HepG2 (cell line): ENCODE data around the gene PUS1. TPM values are rescaled to one million over a fixed set of nuclear protein-coding genes. Genes with fewer than 3 reads are reported as not detected.

Experiments used
- ATAC-seq: fragments of 200-7000 bp; cut with Tn5 transposase; 3 replicates; pipeline ENCODE4 v1.9.1; 2020; ENCODE audit warnings: mild to moderate bottlenecking, moderate library complexity
- BruUV-seq: library from RNA; stranded (reverse); fragments of 400-500 nt; replicated peaks from 2 replicates; lab custom pipeline; 2021; lab: Mats Ljungman, UMichigan
- CTCF ChIA-PET: fragments of 300-600 bp; formaldehyde crosslinking; extraction: SDS; loops from one replicate; lab custom pipeline; 2021; ENCODE audit warnings: low total read pairs, inconsistent platforms, low intra/inter-chr PET ratio; lab: Yijun Ruan, JAX
- POLR2A ChIA-PET: fragments of 350-600 bp; sonication (Branson Sonifier 250); formaldehyde crosslinking; loops from one replicate; lab custom pipeline; 2020; ENCODE audit warnings: antibody characterized with exemption, inconsistent platforms; lab: Yijun Ruan, JAX
- DNase-seq: peaks from one replicate; pipeline ENCODE4 v3.0.0-alpha.2; 2015; ENCODE audit warnings: low spot score
- FAIRE-seq: peaks from 3 replicates; lab custom pipeline; 2011; peaks lifted over from hg19 to GRCh38; lab: Jason Lieb, UNC
- H2AFZ ChIP-seq: one replicate; pipeline ENCODE4 v1.6.1; 2011; ENCODE audit warnings: low read length, inconsistent platforms
- H3K27ac ChIP-seq: fragments of 300-600 bp; 3 replicates; pipeline ENCODE4 v1.8.0; 2011; ENCODE audit warnings: mixed run types, mild to moderate bottlenecking, mixed read lengths, low read length, inconsistent platforms; ENCODE audit not compliant: insufficient read depth; ENCODE audit errors: extremely low read length
- H3K27me3 ChIP-seq, 2 experiments: fragments of 200-600 bp in 1 of 2; 2 replicates in 1 of 2; 3 replicates in 1 of 2; pipeline versions ENCODE4 v1.6.0 to v1.8.0; 2011; ENCODE audit warnings: low read length in 2 of 2, mild to moderate bottlenecking in 2 of 2, moderate library complexity in 2 of 2, inconsistent platforms in 1 of 2; ENCODE audit not compliant: insufficient read depth in 2 of 2, control insufficient read depth in 1 of 2
- H3K36me3 ChIP-seq, 2 experiments: fragments of 200-600 bp in 1 of 2; replicated peaks in 1 of 2; 2 replicates in 1 of 2; 3 replicates in 1 of 2; pipeline versions ENCODE4 v1.5.1 to v1.8.0; 2011; ENCODE audit warnings: low read length in 2 of 2, inconsistent platforms in 1 of 2; ENCODE audit not compliant: insufficient read depth in 2 of 2, control insufficient read depth in 1 of 2
- H3K4me1 ChIP-seq: 2 replicates; pipeline ENCODE4 v1.5.1; 2012; ENCODE audit warnings: low read length, inconsistent platforms; ENCODE audit not compliant: insufficient read depth
- H3K4me2 ChIP-seq: 2 replicates; pipeline ENCODE4 v1.6.0; 2011; ENCODE audit warnings: low read depth, low read length, inconsistent platforms
- H3K4me3 ChIP-seq, 3 experiments: fragments of 200-600 bp in 1 of 3; sonication (generic), shearing (Covaris generic) in 1 of 3; replicated peaks in 1 of 3; 2 replicates each; pipeline ENCODE4 v1.5.1; 2011 to 2016; ENCODE audit warnings: low read length in 3 of 3, inconsistent platforms in 2 of 3, low read depth in 2 of 3, mild to moderate bottlenecking in 2 of 3, control low read depth in 1 of 3, mixed read lengths in 1 of 3; ENCODE audit not compliant: insufficient read depth in 1 of 3
- H3K79me2 ChIP-seq: one replicate; pipeline ENCODE4 v1.6.1; 2011; ENCODE audit warnings: low read length, inconsistent platforms; ENCODE audit not compliant: insufficient read depth
- H3K9ac ChIP-seq: 2 replicates; pipeline ENCODE4 v1.6.0; 2011; ENCODE audit warnings: mild to moderate bottlenecking, low read depth, low read length, inconsistent platforms; ENCODE audit not compliant: insufficient read depth
- H3K9me3 ChIP-seq: 2 replicates; pipeline ENCODE4 v1.5.1; 2012; ENCODE audit warnings: mild to moderate bottlenecking, low read length
- H4K20me1 ChIP-seq: 2 replicates; pipeline ENCODE4 v1.6.0; 2011; ENCODE audit warnings: inconsistent platforms, mild to moderate bottlenecking, low read length, moderate library complexity; ENCODE audit not compliant: insufficient read depth
- AGO2 ChIP-seq: fragments of 200-400 bp; formaldehyde crosslinking; optimal IDR thresholded peaks from 2 replicates; pipeline ENCODE3; 2017; ENCODE audit warnings: mild to moderate bottlenecking, low read depth, low read length, moderate library complexity
- NKX3-1 ChIP-seq: sonication (generic); formaldehyde crosslinking; IDR thresholded peaks from 2 replicates; pipeline ENCODE4 v1.5.0; 2020; ENCODE audit warnings: missing genetic modification reagents
- RBM22 ChIP-seq: fragments of 200-400 bp; formaldehyde crosslinking; optimal IDR thresholded peaks from 2 replicates; pipeline ENCODE3; 2017; ENCODE audit warnings: mild to moderate bottlenecking, low read length, moderate library complexity
- YEATS2 ChIP-seq: sonication (generic); formaldehyde crosslinking; IDR thresholded peaks from 2 replicates; pipeline ENCODE4 v1.4.0; 2020; ENCODE audit warnings: missing genetic modification reagents, borderline replicate concordance
- WGBS: methylation state at CpG from one replicate; pipeline ENCODE4 v1.1.6; 2017; ENCODE audit warnings: low lambda C conversion rate; 5-methylcytosine and 5-hydroxymethylcytosine counted together
- in situ Hi-C: cut with HindIII; loops from 2 replicates; pipeline ENCODE4 v1.10.0; 2017; ENCODE audit warnings: low pct_unique_long_range_greater_than_20kb; ENCODE audit not compliant: extremely low pct_ligation_motif_present
- intact Hi-C: fragments of 100-400 bp; cut with micrococcal nuclease; formaldehyde crosslinking; loops from one replicate; pipeline ENCODE4 v1.10.0; 2022; ENCODE audit not compliant: unreplicated experiment
- polyA plus RNA-seq, 8 experiments: library from polyadenylated mRNA; depleted of rRNA in 3 of 8; stranded (reverse) in 7 of 8; unstranded in 1 of 8; fragments of >200 nt; fragmentation: Illumina TruSeq in 4 of 8; extraction: Trizol in 4 of 8; gene quantifications; 2 replicates each; pipeline versions ENCODE4 v1.2.1 to v1.2.3, GENCODE V29; 2011 to 2016; ENCODE audit warnings: low read depth in 4 of 8, missing spikeins in 1 of 8, mixed read lengths in 1 of 8; ENCODE audit not compliant: insufficient read depth in 1 of 8
- total RNA-seq, 5 experiments: library from RNA; depleted of rRNA; stranded (reverse); fragments of >200 nt; fragmentation: Illumina TruSeq; extraction: Trizol; gene quantifications; 2 replicates each; pipeline ENCODE4 v1.2.3, GENCODE V29; 2016; ENCODE audit warnings: low read depth in 1 of 5
- TF ChIP-seq, protein P1 (sequence below): IDR thresholded peaks from 2 replicates; pipeline ENCODE4 v1.6.1; 2012; ENCODE audit warnings: inconsistent platforms
- TF ChIP-seq, protein P2 (sequence below): sonication (generic); formaldehyde crosslinking; IDR thresholded peaks from 2 replicates; pipeline ENCODE4 v1.4.0; 2020; ENCODE audit warnings: missing genetic modification reagents

Gene PUS1
- total and polyA plus RNA-seq, 2 of the 13 experiments (the other 11 are each of a cell fraction or from before 2014, with no cell fraction given): 19.2 to 24.7 TPM

DNA sequence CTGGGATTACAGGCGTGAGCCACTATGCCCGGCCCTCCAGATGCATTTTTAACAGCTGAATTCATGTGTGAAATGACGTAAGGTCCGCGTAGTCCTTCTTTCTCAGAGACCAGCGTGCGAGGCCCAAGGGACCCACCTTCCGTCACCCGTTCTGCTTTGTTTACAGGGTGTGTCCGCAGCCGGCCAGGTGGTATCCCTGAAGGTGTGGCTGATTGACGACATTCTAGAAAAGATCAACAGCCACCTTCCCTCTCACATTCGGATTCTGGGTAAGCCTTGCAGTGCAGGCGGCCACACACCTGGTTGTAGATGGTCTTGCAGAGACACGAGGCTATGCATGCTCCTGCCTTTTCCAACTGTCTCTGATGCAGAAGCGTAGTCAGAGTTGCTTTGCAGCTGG lies 9.9 kb downstream of the PUS1 start:
- in situ Hi-C loops (no loop called here), intact Hi-C loops (no loop called here)
- no TSS peak for BruUV-seq
- DNase-seq: no peak
- no peak for FAIRE-seq
- Histone ChIP-seq H3K79me2 (no peaks in the 10 kb centered on the region), H3K4me3 (no peak overlapping the region), H2AFZ (no peak overlapping the region), H3K4me2 (no peak overlapping the region), H3K4me1 (no peaks in the 10 kb centered on the region), H4K20me1 (peaks cover 2% of the 10 kb centered on the region; the same call in 1 of the 2 replicates), H3K27ac (no peak overlapping the region), H3K9me3 (no peaks in the 10 kb centered on the region), H3K9ac (no peak overlapping the region)
- POLR2A ChIA-PET: no interaction called here
- CTCF ChIA-PET: no interaction called here
- ATAC-seq: no peak
- TF ChIP-seq NKX3-1 (CRISPR knock-in tag) (no peak), AGO2 (peak; percentile 59), RBM22 (peak; percentile 44), YEATS2 (no peak)
- TF ChIP-seq, protein P1, sequence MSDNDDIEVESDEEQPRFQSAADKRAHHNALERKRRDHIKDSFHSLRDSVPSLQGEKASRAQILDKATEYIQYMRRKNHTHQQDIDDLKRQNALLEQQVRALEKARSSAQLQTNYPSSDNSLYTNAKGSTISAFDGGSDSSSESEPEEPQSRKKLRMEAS: no peak
- TF ChIP-seq, protein P2, sequence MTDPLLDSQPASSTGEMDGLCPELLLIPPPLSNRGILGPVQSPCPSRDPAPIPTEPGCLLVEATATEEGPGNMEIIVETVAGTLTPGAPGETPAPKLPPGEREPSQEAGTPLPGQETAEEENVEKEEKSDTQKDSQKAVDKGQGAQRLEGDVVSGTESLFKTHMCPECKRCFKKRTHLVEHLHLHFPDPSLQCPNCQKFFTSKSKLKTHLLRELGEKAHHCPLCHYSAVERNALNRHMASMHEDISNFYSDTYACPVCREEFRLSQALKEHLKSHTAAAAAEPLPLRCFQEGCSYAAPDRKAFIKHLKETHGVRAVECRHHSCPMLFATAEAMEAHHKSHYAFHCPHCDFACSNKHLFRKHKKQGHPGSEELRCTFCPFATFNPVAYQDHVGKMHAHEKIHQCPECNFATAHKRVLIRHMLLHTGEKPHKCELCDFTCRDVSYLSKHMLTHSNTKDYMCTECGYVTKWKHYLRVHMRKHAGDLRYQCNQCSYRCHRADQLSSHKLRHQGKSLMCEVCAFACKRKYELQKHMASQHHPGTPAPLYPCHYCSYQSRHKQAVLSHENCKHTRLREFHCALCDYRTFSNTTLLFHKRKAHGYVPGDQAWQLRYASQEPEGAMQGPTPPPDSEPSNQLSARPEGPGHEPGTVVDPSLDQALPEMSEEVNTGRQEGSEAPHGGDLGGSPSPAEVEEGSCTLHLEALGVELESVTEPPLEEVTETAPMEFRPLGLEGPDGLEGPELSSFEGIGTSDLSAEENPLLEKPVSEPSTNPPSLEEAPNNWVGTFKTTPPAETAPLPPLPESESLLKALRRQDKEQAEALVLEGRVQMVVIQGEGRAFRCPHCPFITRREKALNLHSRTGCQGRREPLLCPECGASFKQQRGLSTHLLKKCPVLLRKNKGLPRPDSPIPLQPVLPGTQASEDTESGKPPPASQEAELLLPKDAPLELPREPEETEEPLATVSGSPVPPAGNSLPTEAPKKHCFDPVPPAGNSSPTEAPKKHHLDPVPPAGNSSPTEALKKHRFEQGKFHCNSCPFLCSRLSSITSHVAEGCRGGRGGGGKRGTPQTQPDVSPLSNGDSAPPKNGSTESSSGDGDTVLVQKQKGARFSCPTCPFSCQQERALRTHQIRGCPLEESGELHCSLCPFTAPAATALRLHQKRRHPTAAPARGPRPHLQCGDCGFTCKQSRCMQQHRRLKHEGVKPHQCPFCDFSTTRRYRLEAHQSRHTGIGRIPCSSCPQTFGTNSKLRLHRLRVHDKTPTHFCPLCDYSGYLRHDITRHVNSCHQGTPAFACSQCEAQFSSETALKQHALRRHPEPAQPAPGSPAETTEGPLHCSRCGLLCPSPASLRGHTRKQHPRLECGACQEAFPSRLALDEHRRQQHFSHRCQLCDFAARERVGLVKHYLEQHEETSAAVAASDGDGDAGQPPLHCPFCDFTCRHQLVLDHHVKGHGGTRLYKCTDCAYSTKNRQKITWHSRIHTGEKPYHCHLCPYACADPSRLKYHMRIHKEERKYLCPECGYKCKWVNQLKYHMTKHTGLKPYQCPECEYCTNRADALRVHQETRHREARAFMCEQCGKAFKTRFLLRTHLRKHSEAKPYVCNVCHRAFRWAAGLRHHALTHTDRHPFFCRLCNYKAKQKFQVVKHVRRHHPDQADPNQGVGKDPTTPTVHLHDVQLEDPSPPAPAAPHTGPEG (CRISPR knock-in tag): no peak
- TF ChIP-seq, all 625 proteins: peak for 2
- peaks cover 12 to 58% of the 10 kb centered on the region in 2 experiments for H3K36me3 ChIP-seq
- 96% methylated on average over 16 of the region's 16 CpGs for WGBS
- no peaks in the 10 kb centered on the region for H3K27me3 ChIP-seq
